GM21576 (cell line): ENCODE results near the gene ADAMTSL1.

Source experiments
- ATAC-seq: cut with Tn5 transposase; IDR thresholded peaks from one replicate; pipeline ENCODE4 v1.9.1; 2021; ENCODE audit warnings: mild to moderate bottlenecking, moderate library complexity; ENCODE audit not compliant: unreplicated experiment

Gene ADAMTSL1

GRCh38 chr9:18601026-18601425, 127.1 kb downstream of the ADAMTSL1 start:
- no peak for ATAC-seq

- ATAC-seq = no peak
Measured at GRCh38 chr9:18601956-18602355, 128.0 kb downstream of the ADAMTSL1 start.

GRCh38 chr9:18604767-18605730, 131.1 kb downstream of the ADAMTSL1 start:
- no peak for ATAC-seq

- ATAC-seq = no peak
Measured at GRCh38 chr9:18605766-18606180, 131.8 kb downstream of the ADAMTSL1 start.

- ATAC-seq = no peak
Measured at GRCh38 chr9:18606281-18606680, 132.3 kb downstream of the ADAMTSL1 start.

- ATAC-seq = no peak
Measured at GRCh38 chr9:18606846-18607245, 132.9 kb downstream of the ADAMTSL1 start.

GRCh38 chr9:18608371-18608770, 134.4 kb downstream of the ADAMTSL1 start:
- no peak for ATAC-seq

GRCh38 chr9:18610956-18611355, 137.0 kb downstream of the ADAMTSL1 start:
- no peak for ATAC-seq

- no peak for ATAC-seq
Measured at GRCh38 chr9:18611971-18612370, 138.0 kb downstream of the ADAMTSL1 start.

- ATAC-seq = no peak
Measured at GRCh38 chr9:18614116-18614515, 140.2 kb downstream of the ADAMTSL1 start.

GRCh38 chr9:18614651-18615050, 140.7 kb downstream of the ADAMTSL1 start:
- no peak for ATAC-seq

- ATAC-seq = no peak
Measured at GRCh38 chr9:18616976-18617375, 143.0 kb downstream of the ADAMTSL1 start.

- no peak for ATAC-seq
Measured at GRCh38 chr9:18617759-18618158, 143.8 kb downstream of the ADAMTSL1 start.

- ATAC-seq = no peak
Measured at GRCh38 chr9:18618862-18619261, 144.9 kb downstream of the ADAMTSL1 start.

GRCh38 chr9:18622186-18622836, 148.4 kb downstream of the ADAMTSL1 start:
- no peak for ATAC-seq

- ATAC-seq = no peak
Measured at GRCh38 chr9:18623221-18624079, 149.5 kb downstream of the ADAMTSL1 start.

GRCh38 chr9:18626046-18626698, 152.2 kb downstream of the ADAMTSL1 start:
- ATAC-seq = no peak

- ATAC-seq = no peak
Measured at GRCh38 chr9:18629136-18629535, 155.2 kb downstream of the ADAMTSL1 start.

GRCh38 chr9:18632632-18633403, 158.9 kb downstream of the ADAMTSL1 start:
- no peak for ATAC-seq

GRCh38 chr9:18636781-18637180, 162.8 kb downstream of the ADAMTSL1 start:
- no peak for ATAC-seq
